NCI-H2107 (cell line): ENCODE measurements around the gene SMIM45.

Source experiments
- DNase-seq: peaks from one replicate; lab custom pipeline; 2025; lab: John Stamatoyannopoulos, UW

SMIM45 gene

GRCh38 chr22:41970601-41971000 is 18.7 kb downstream of the SMIM45 start:
- DNase-seq = no peak

GRCh38 chr22:41971431-41971830 is 19.5 kb downstream of the SMIM45 start:
- DNase-seq = no peak

- no peak for DNase-seq
These were observed 22.8 kb downstream of the SMIM45 start for GRCh38 chr22:41974691-41975290.

- DNase-seq = no peak
These were observed 23.5 kb downstream of the SMIM45 start for GRCh38 chr22:41975299-41976069.

DNA sequence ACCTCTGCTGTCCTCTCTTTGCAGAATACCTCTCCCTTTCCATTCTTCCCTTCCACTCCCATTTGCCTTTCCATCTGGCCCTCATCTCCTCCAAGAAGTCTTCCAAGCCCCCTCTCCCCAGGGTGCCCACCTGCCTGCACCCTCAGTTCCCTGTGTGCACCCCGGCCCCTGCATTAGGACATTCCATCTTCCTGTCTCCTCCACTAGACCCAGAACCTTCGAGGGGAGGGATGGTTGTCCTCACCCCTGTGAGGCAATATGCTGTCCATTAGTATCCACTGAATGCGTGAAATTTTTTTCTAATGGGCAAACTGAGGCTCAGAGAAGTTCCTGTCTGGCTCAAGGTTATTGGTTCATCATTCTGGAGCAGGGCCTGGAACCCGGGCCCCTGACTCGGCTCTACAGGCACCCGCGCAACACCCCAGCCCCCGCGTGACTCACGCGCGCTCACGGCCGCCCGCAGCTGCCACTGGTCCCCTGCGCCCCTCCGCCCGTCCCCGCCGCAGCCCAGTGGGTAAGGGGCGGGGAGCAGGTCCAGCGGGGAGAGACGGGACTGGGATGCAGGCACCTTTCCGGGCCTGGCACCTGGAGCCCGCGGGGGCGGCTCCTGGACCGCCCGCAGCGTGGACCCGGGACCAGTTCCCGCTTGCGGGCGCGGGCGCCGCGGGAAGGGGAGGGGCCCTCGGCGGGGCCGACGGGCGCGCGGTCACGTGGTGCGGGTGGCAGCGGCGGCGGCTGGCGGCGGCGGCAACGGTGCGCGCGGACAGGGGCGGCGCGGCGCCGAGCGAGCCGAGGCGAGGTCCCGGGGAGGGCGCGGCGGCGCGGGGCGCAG is 24.3 kb downstream of the SMIM45 start:
- no peak for DNase-seq

DNA sequence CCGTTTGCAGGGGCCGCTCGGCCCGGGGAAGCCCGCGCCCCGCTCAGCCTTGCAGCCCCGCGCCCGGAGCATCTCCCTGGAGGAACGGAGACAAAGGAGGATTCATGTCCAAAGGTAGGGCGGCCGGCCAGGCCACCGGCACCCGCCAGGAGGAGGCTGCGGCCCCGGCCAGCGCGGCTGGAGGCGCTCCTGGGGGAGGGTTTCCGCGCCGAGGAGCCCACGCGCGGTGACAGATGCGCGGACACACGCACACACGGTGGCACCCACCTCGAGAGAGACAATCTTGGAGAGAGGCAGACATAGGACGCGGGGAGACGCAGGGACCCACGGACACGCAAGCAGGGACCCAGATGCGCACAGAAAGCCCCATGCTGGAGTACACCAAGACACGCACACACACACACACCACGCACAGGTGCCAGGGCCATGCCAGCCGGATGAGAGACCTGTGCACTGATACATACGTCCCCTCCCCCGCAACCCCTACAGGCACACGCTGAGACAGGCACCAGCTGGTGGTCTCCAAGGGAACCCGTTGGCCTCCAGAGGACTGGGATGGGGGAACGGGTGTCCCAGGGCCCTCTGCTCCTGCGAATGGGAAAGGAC is 25.1 kb downstream of the SMIM45 start:
- no peak for DNase-seq

- no peak for DNase-seq
These were observed 26.8 kb downstream of the SMIM45 start for GRCh38 chr22:41978732-41979131.

DNA sequence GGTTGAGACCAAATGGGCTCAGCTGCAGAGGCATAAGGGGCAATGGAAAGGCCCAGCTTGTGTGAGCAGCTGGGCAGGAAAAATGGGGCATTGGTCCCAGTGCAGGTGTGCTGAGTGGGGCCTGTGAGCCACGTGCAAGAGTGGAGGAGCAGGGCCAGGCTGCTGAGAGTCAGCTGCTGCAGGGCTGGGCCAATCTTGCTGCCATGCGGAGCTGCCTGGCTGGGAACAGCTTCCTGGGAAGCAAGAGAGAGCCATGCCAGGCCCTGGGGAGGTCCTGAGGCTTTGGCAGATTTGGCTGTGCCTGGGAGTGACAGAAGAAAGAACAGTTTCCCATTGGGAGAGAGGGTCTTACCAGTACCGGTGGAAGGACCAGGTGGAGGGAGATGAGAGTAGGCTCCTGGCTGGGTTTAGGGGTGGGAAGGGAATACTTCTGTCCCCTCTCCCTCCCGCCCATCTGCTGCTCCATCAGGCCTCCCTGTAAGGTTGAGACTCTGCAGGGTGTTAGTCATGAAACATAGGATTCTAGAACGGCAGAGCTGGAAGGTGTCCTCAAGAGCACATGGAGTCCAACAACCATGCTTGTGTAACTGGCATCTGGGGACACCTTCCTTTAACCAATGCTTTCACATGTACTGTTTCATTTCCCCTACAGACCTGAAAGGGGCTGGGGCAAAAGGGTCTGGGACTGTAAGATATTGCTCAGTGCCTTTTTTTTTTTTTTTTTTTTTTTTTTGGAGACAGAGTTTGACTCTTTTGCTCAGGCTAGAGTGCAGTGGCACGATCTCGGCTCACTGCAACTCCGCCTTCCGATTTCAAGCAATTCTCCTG is 27.7 kb downstream of the SMIM45 start:
- DNase-seq = no peak

GRCh38 chr22:41982865-41983264 is 30.9 kb downstream of the SMIM45 start:
- DNase-seq = no peak

DNA sequence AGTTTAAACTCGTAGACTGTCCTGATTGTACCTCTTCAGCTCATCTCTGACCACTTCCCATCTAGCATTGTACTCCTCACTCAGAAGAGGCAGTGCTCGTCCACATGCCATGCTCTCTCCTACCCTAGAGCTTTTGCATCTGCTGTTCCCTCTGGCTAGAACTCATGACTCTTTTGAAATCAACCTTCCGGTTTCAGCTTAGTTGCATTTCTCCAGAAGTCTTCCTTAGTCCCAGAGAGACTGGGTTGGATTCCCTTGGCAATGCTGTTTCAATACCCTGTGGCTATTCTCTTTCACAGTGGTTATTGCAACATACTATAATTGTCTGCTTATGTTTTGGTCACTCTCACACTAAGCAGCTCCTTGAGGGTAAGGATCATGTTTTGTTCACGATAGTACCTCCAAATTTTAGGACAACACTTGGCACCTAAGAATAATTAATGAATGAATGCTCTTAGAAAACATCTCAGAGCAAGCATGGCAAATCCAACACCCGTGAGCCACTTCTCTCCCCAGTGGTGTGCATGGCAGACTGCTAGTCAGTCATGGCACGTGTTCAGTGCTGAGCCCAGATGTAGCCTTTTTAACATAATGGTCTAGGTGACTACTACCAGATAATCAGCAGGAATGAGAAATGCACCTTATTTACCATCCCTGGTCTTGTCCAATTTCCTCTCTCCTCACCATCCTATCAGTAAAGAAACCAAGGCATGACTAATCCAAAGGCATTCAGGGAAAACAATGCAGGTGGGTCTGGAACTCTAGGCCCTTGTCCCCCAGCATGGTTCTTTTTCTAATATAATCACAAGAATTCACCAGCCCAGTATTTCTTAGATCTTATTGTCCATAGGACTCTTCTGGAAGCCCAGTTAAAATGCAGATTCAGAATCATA is 31.8 kb downstream of the SMIM45 start:
- DNase-seq = no peak

DNA sequence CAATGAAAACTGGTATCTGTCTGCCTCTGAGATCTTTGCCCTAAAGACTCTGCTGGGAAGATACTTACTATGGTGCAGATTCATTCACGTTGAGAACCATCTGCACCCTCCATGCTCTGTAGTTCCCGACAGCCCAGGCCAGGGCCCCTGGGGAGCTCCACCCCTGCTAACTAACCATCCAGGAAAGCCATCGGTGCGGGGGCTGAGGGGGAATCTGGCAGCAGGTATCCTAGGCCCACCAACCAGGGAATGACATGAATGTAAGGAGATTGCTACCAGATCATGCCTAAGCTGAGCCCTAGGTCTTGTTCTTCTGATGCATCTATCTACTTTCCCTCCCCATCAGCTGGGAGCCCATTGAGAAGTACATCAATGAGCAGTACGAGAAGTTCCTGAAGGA is 35.3 kb downstream of the SMIM45 start:
- no peak for DNase-seq

DNA sequence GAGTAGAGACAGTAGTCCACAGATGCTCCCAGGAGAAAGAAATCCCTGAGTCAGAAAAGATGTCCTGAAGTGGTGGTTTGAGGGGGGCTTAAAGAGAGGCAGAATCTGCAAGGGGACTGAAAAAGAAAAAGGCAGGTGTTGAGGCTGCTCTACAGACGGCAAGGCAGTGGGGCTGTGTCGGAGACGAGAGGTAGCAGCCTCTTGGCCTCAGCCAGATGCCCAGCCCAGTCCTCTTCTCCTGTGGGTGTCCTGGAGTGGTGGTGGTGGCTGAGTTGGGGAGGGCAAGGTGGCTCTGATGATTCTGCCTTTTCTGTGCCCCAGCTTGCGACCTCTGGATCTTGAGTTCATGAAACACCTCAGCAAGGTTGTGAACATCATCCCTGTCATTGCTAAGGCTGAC is 37.3 kb downstream of the SMIM45 start:
- no peak for DNase-seq

DNA sequence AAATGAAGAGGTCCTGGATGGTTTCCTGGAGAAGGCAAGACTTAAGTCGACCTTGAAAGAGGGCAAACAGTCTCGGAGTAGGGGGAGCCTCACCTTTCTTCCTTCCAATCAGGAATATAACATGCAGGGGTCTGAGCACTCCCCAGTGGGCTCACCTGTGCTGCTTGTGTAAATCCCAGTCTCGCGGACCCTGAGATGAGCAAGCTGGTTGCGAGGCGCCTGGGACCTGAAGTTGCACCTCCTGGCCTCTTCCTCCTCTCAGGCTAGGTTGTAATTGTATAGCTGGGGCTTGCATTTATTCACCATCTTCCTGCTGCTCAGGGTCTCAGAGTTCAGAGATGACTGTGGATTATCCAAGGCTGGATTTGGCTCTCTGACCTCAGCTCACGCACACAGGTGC is 39.2 kb downstream of the SMIM45 start:
- no peak for DNase-seq

- no peak for DNase-seq
These were observed 40.5 kb downstream of the SMIM45 start for GRCh38 chr22:41992496-41992895.

GRCh38 chr22:41995211-41995610 is 43.3 kb downstream of the SMIM45 start:
- no peak for DNase-seq

DNA sequence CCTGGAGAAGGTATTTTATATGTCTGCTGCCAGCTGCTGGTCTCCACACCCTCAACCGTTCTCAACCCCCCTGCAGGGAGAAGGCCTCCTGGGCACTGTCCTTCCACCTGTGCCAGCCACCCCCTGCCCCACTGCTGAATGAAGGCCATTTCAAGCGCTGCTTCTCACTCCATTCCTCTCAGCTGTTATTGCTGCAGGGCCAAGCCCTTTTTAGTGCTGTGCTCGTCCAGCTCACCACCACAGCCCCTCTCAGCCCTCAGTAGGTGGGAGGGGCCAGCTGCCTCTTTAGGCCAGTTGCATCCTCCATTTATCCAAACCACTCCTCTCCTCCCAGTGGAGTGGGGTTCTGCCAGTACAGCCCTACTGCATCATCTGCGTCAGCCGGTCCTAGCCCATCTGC is 44.9 kb downstream of the SMIM45 start:
- DNase-seq = no peak

GRCh38 chr22:41998361-41999261 is 46.7 kb downstream of the SMIM45 start, which contains the start of gene WBP2NL:
Gene WBP2NL (plus strand): TSS chr22:41998788. CDS start chr22:41998819, 31 bp downstream.
- DNase-seq = no peak

DNA sequence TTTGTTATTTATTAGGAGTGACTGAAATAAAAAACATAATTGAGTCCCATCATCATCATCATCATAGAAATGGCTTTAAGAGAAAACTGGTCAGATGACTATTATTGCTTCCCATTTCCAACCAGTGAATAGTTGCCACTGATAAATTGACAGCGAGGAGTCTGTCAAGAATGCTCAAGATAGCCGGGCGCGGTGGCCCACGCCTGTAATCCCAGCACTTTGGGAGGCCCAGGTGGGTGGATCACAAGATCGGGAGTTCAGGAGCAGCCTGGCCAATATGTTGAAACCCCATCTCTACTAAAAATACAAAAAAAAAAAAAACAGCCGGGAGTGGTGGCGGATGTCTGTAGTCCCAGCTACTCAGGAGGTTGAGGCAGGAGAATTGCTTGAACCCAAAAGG is 48.5 kb downstream of the SMIM45 start:
- no peak for DNase-seq

DNA sequence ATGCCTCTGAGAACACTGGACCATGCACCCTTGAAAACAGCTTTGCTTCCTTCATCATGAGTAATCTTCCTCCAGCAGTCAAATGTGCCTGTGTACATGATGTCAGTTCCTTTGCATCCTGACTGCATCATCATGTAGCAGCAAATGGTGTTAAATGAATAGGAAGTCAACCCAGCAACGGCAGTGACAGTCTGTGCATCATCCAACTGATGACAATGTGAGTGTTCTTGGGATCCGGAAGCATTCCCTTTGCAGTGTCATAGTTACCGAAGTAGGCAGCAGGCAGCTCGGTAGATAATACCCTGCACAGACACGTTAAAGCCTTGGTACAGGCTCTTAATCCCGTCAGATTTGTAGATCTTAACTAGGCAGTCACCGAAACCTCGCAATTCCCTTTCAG is 49.2 kb downstream of the SMIM45 start:
- DNase-seq = no peak
